DOHH2 (cell line): Measurements from ENCODE around the gene RAD52.

ENCODE experiments used
- EZH2phosphoT487 ChIP-seq: fragments of 200-600 bp; sonication (generic); IDR thresholded peaks from 2 replicates; pipeline ENCODE4 v1.6.1; 2017; ENCODE audit warnings: borderline replicate concordance, mild to moderate bottlenecking, antibody characterized with exemption, low read length, moderate library complexity, mixed read lengths
- TF ChIP-seq, protein P1 (sequence below): fragments of 200-600 bp; sonication (generic); IDR thresholded peaks from one replicate; pipeline ENCODE4 v1.5.1; 2014; ENCODE audit warnings: antibody characterized with exemption, mild to moderate bottlenecking, low read depth, low read length; ENCODE audit not compliant: poor library complexity, severe bottlenecking

DNA sequence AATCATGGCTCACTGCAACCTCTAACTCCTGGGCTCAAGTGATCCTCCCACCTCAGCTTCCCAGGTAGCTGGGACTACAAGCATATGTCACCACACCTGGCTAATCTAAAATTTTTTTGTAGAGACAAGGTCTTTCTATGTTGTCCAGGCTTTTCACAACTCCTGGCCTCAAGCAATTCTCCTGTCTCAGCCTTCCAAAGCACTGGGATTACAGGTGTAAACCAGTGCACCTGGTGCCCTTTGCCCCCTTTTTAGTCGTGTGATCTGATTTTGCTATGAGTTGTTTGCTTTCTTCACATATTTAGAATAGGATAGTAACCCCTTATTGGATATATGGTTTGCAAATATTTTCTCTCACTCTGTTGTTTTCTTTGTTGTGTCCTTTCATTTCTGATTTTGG is 1.7 kb upstream of the RAD52 start:
- TF ChIP-seq, protein P1, sequence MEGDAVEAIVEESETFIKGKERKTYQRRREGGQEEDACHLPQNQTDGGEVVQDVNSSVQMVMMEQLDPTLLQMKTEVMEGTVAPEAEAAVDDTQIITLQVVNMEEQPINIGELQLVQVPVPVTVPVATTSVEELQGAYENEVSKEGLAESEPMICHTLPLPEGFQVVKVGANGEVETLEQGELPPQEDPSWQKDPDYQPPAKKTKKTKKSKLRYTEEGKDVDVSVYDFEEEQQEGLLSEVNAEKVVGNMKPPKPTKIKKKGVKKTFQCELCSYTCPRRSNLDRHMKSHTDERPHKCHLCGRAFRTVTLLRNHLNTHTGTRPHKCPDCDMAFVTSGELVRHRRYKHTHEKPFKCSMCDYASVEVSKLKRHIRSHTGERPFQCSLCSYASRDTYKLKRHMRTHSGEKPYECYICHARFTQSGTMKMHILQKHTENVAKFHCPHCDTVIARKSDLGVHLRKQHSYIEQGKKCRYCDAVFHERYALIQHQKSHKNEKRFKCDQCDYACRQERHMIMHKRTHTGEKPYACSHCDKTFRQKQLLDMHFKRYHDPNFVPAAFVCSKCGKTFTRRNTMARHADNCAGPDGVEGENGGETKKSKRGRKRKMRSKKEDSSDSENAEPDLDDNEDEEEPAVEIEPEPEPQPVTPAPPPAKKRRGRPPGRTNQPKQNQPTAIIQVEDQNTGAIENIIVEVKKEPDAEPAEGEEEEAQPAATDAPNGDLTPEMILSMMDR = no peak
- TF ChIP-seq EZH2phosphoT487 = no peak
